ENCODE data around the gene HOXA10.

Gene HOXA10

DNA sequence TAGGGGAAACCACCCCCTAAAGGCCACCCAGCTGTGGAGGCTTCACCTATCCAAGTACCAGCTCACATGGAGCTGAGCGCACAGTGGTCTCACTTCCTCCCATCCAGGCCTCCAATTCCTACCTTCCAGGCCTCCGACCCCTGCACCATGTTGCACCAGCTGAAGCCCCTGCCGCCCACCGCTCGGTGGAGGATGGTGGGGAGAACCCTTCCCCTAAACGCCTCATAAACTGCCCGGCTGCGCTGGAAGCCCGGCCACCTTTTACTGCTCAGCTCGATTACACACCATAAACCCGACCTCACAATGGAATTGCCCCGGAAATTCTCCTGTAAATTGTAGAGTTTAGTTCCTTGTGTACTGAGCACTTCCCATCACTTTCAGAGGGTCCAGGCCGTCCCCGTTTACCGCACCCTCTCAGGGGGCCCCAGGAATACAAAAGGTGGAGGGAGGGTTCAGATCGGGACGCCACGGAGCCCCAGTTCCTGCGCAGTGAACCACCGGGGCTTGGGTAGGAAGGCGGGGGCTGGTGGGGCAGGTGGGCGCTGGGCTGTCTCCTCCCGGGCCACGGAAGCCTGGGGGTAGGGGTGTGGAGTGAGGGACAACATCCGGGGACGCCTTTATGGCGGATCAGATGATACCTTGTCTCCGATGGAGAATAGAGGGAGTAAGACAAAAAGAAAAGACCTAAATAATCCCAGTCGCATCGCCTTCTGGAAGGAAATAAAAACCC is 16.3 kb downstream of the HOXA10 start:
- H3K4me3 ChIP-seq (ENCODE audit: low read length): no peak overlapping the region
- no peak for DNase-seq (ENCODE audit: low read depth)
- TF ChIP-seq, protein P1, sequence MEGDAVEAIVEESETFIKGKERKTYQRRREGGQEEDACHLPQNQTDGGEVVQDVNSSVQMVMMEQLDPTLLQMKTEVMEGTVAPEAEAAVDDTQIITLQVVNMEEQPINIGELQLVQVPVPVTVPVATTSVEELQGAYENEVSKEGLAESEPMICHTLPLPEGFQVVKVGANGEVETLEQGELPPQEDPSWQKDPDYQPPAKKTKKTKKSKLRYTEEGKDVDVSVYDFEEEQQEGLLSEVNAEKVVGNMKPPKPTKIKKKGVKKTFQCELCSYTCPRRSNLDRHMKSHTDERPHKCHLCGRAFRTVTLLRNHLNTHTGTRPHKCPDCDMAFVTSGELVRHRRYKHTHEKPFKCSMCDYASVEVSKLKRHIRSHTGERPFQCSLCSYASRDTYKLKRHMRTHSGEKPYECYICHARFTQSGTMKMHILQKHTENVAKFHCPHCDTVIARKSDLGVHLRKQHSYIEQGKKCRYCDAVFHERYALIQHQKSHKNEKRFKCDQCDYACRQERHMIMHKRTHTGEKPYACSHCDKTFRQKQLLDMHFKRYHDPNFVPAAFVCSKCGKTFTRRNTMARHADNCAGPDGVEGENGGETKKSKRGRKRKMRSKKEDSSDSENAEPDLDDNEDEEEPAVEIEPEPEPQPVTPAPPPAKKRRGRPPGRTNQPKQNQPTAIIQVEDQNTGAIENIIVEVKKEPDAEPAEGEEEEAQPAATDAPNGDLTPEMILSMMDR (IDR thresholded peaks at IDR 0.05; ENCODE audit: insufficient read depth, low read depth, low read length, missing control alignments): no peak

DNA sequence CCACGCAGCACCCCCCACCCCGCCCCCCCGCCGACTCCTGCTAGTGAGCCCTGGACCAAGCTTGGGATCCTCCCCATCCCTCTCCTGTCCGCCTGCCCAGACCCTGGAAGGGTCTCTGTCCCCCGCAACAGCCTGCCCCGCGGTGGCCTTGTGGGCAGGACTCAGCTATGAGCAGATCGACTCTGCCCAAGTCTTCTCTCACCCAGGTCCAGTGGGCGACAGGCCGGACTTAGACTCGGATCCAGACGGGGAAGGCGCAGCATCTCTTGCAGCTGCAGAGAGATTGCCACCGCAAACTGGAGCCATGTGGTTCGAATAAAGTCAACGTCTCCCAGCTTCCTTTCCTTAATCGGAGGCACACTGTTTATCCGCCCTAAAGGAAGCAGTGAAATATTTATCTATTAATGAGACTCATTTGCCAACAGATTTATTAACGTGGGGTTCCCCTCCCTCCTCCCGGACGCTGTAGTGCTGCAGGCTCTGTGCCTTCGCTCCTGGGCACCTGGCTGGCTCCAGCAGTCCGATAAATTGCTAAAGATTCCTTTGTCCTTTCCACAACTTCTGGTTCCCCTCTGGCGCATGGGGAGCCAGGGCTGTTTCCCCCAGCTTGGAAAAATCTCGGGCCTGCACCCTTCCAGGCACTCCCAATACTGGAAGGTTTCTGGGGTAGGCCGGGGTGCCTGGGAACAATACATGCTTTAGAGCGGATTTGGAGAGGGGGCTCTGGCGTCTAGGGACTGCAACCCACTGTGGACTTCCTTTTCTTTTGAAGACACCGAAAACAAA is 17.0 kb downstream of the HOXA10 start:
- no peak overlapping the region for H3K4me3 ChIP-seq (ENCODE audit: low read length)
- DNase-seq (ENCODE audit: low read depth): no peak

DNA sequence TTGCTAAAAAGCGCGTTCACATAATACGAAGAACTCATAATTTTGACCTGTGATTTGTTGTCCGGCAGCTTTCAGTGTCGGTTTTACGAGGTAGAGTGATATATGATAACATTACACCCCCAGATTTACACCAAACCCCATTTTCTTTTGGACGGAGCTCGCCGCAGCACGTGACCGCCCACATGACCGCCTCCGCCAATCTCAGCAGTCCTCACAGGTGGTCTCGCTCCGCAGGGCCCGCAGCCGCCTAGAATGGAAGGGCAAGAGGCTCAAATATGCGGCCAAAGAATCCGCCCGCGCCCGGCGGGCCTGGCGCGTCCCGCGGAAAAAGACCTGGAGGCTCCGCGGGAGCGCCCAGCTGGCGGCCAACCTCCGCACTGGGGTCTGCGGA is 17.6 kb downstream of the HOXA10 start, which contains the start of gene HOXA7:
HOXA7 (minus strand) TSS at position 168 of the 391 bp plus-strand sequence; CDS start at position 38, 130 bp downstream.
- DNase-seq (ENCODE audit: low read depth): no peak
- H3K4me3 ChIP-seq (ENCODE audit: low read length): peak within 1 kb of the TSS; percentile 3
- TF ChIP-seq, protein P1 (IDR thresholded peaks at IDR 0.05; ENCODE audit: insufficient read depth, low read depth, low read length, missing control alignments): no peak

More for the DNA sequence above, 17.0 kb downstream of the HOXA10 start:
- TF ChIP-seq, protein P1 (IDR thresholded peaks at IDR 0.05; ENCODE audit: insufficient read depth, low read depth, low read length, missing control alignments): no peak

DNA sequence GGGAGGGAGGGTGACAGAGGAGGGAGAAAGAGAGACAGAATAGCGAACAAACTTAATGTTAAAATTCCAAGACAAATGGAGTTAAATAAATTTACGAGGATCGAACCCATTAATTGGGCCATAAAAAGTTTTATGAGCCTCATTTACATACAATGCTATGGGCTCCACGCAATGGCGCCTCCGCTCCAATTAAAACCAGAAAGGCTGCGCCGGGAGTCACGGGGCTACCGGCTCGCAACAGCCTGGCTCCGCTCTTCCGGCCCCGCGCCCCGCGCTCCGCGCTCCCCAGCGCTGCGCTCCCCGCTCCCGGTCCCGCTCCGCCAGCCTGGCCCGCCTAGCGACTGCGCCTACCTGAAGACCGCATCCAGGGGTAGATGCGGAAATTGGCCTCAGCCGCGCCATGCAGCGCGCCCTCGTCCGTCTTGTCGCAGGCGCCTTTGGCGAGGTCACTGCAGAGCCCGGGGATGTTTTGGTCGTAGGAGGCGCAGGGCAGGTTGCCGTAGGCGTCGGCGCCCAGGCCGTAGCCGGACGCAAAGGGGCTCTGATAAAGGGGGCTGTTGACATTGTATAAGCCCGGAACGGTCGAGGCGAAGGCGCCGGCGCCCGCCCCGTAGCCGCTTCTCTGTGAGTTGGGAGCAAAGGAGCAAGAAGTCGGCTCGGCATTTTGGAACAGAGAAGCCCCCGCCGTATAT is 18.2 kb downstream of the HOXA10 start:
- TF ChIP-seq, protein P1 (IDR thresholded peaks at IDR 0.05; ENCODE audit: insufficient read depth, low read depth, low read length, missing control alignments): no peak
- peak; percentile 32 for DNase-seq (ENCODE audit: low read depth)
- peak overlapping the region; percentile 3 for H3K4me3 ChIP-seq (ENCODE audit: low read length)

DNA sequence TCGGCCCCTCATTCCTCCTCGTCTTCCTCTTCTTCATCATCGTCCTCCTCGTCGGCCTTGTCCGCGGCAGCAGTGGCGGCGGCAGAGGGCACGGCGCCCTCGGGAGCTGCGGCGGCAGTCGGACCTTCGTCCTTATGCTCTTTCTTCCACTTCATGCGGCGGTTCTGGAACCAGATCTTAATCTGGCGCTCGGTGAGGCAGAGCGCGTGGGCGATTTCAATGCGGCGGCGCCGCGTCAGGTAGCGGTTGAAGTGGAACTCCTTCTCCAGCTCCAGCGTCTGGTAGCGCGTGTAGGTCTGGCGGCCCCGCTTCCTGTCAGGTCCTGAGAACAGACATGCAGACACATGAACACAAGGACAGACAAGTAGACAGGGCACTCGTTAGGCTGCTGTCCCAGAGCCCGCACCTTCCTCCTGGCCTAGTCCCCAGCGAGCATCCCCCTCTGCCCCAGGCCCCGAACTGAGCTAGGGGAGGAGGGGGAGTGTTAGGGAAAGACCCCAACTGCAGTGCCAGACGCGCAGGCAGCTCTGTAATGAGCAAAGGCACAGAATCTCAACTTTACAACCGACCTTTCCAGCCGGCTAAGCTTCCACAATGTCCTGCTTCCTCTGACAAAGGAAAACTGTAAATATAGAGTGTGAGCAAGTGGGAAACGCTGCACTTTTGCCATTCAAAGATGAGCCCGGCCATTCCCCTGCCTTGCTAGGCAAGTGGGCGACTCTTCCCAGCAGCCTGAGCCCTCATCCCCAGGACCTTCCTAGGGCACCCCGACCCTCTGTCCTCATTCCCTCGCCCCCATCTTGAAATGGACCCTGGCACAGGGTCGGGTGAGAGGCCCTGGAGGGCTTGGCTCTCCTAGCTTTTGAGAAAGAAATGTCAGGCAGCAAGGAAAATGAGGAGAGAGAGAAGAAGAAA is 19.0 kb downstream of the HOXA10 start:
- TF ChIP-seq, protein P1 (IDR thresholded peaks at IDR 0.05; ENCODE audit: insufficient read depth, low read depth, low read length, missing control alignments): no peak
- DNase-seq (ENCODE audit: low read depth): peak; percentile 68
- no peak overlapping the region for H3K4me3 ChIP-seq (ENCODE audit: low read length)

DNA sequence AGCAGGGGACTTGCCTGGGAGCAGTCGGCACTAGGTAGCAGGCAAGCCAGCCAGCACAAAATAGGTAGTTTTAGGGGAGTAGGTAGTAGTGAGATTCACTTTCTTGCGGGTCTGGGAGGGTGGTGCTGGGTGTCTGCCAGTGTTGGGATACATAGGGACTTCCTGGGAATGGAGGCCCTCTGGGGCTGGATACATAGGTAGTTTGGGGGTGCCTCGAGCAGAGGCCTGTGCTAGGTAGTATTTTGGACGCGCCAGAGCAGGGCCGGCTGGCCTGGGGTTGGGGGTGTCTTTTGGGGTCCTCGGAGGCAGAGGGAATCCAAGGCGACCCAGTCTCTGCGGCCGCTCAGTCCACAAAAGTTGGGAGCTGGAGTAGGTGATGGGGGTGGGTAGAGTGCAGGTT is 19.8 kb downstream of the HOXA10 start:
- TF ChIP-seq, protein P1 (IDR thresholded peaks at IDR 0.05; ENCODE audit: insufficient read depth, low read depth, low read length, missing control alignments): no peak
- no peak overlapping the region for H3K4me3 ChIP-seq (ENCODE audit: low read length)
- no peak for DNase-seq (ENCODE audit: low read depth)
